Left ventricle myocardium superior (tissue), 1 donor: ENCODE results near the gene BRICD5. TPM values are rescaled to one million over a fixed set of nuclear protein-coding genes. Genes with fewer than 3 reads are reported as not detected.

Source experiments
- total RNA-seq: library from RNA; stranded (reverse); fragmentation: NEBNext Ultra II Directional; extraction: Animal tissue kit (Norgen Biotek cat#: 25700); gene quantifications from one replicate; pipeline ENCODE4 v1.2.1, GENCODE V29; 2021
- donor health status: DM: no; HTN: yes; CAD: no; lungs with severe emphysema.

BRICD5 gene
- total RNA-seq, 1 donor from 2014 or later = 10.0 TPM

Other genes with a start within 250 kb of the BRICD5 start
- 788 TPM for gene RPS2, start 246.0 kb downstream of the BRICD5 start, total RNA-seq
- not detected for gene RNF151, start 244.0 kb downstream of the BRICD5 start, total RNA-seq
- gene TBL3, start 238.8 kb downstream of the BRICD5 start, total RNA-seq = 24.4 TPM
- gene NOXO1, start 229.4 kb downstream of the BRICD5 start, total RNA-seq = not detected
- gene GFER, start 226.7 kb downstream of the BRICD5 start, total RNA-seq = 32.2 TPM
- 1.0 TPM for gene SYNGR3, start 220.9 kb downstream of the BRICD5 start, total RNA-seq
- 16.0 TPM for gene ZNF598, start 201.0 kb downstream of the BRICD5 start, total RNA-seq
- not detected for gene NPW, start 191.1 kb downstream of the BRICD5 start, total RNA-seq
- gene NHERF2, start 184.0 kb downstream of the BRICD5 start, total RNA-seq = 235 TPM
- 22.7 TPM for gene NTHL1, start 163.0 kb downstream of the BRICD5 start, total RNA-seq
- gene TSC2, start 162.9 kb downstream of the BRICD5 start, total RNA-seq = 83.0 TPM
- 92.9 TPM for gene PKD1, start 75.0 kb downstream of the BRICD5 start, total RNA-seq
- gene RAB26, start 62.2 kb downstream of the BRICD5 start, total RNA-seq = 1.7 TPM
- gene TRAF7, start 55.1 kb downstream of the BRICD5 start, total RNA-seq = 21.4 TPM
- gene CASKIN1, start 14.3 kb downstream of the BRICD5 start, total RNA-seq = 9.2 TPM
- gene MLST8, start 5.4 kb downstream of the BRICD5 start, total RNA-seq = 29.9 TPM
- gene PGP, start 4.0 kb upstream of the BRICD5 start, total RNA-seq = 42.4 TPM
- 14.2 TPM for gene E4F1, start 12.7 kb upstream of the BRICD5 start, total RNA-seq
- gene DNASE1L2, start 25.6 kb upstream of the BRICD5 start, total RNA-seq = 0.47 TPM
- gene ECI1, start 40.7 kb upstream of the BRICD5 start, total RNA-seq = 225 TPM
- gene RNPS1, start 57.3 kb upstream of the BRICD5 start, total RNA-seq = 113 TPM
- 7.7 TPM for gene ABCA3, start 129.9 kb upstream of the BRICD5 start, total RNA-seq
- 1.1 TPM for gene CCNF, start 218.6 kb upstream of the BRICD5 start, total RNA-seq
- gene TEDC2, start 249.2 kb upstream of the BRICD5 start, total RNA-seq = 0.67 TPM